A549 (cell line): Measurements from ENCODE around the gene TTC34. TPM values are rescaled to one million over a fixed set of nuclear protein-coding genes. Genes with fewer than 3 reads are reported as not detected.

ENCODE experiments used
- ATAC-seq, 2 experiments: fragments of 200-7000 bp in 1 of 2; fragments of >200 bp in 1 of 2; cut with Nextera tagmentation in 1 of 2; cut with Tn5 transposase in 1 of 2; 3 replicates each; pipeline versions ENCODE4 v1.8.0 to v1.9.1; 2018 to 2020; ENCODE audit warnings: mild to moderate bottlenecking in 1 of 2, moderate library complexity in 1 of 2
- CTCF ChIA-PET: fragments of 300-600 bp; sonication (Branson Sonifier 250); formaldehyde crosslinking; extraction: SDS; loops from one replicate; lab custom pipeline; 2021; ENCODE audit warnings: antibody characterized with exemption, inconsistent platforms; lab: Yijun Ruan, JAX
- POLR2A ChIA-PET: fragments of 350-600 bp; formaldehyde crosslinking; extraction: SDS; loops from one replicate; lab custom pipeline; 2021; ENCODE audit warnings: antibody characterized with exemption, inconsistent platforms; lab: Yijun Ruan, JAX
- DNase-seq, 2 experiments: peaks; one replicate each; pipeline versions ENCODE4 v3.0.0 to v3.0.0-alpha.2; 2011 to 2016; ENCODE audit warnings: low read depth in 1 of 2, low spot score in 1 of 2
- FAIRE-seq: peaks from 2 replicates; lab custom pipeline; 2011; peaks lifted over from hg19 to GRCh38; lab: Jason Lieb, UNC
- H3K27ac ChIP-seq, 2 experiments: fragments of >200 bp; sonication (Bioruptor Twin); formaldehyde crosslinking; 3 replicates each; pipeline ENCODE4 v1.5.1; 2016 to 2017
- H3K4me1 ChIP-seq: fragments of >200 bp; sonication (Bioruptor Twin); formaldehyde crosslinking; 3 replicates; pipeline ENCODE4 v1.6.1; 2016
- H3K4me2 ChIP-seq: fragments of >200 bp; sonication (Bioruptor Twin); formaldehyde crosslinking; 3 replicates; pipeline ENCODE4 v1.6.1; 2016
- H3K4me3 ChIP-seq: fragments of >200 bp; sonication (Bioruptor Twin); formaldehyde crosslinking; 3 replicates; pipeline ENCODE4 v1.5.1; 2016
- H3K9me3 ChIP-seq: fragments of >200 bp; sonication (Bioruptor Twin); formaldehyde crosslinking; 3 replicates; pipeline ENCODE4 v1.6.1; 2016
- CEBPB ChIP-seq, 2 experiments: fragments of >200 bp in 1 of 2; sonication (Bioruptor Twin) in 1 of 2; formaldehyde crosslinking in 1 of 2; IDR thresholded peaks; 2 replicates each; pipeline ENCODE4 v1.6.1; 2012 to 2016
- CHD4 ChIP-seq: fragments of 200-600 bp; sonication (generic); IDR thresholded peaks from 2 replicates; pipeline ENCODE4 v1.6.1; 2016; ENCODE audit warnings: antibody characterized with exemption, mild to moderate bottlenecking, borderline replicate concordance
- EHMT2 ChIP-seq: fragments of 200-600 bp; sonication (generic); IDR thresholded peaks from 2 replicates; pipeline ENCODE4 v1.6.1; 2016; ENCODE audit warnings: antibody characterized with exemption, low read depth, mild to moderate bottlenecking, moderate library complexity
- FOSB ChIP-seq: fragments of 250-450 bp; sonication (Bioruptor Pico); IDR thresholded peaks from 2 replicates; pipeline ENCODE4 v1.5.0; 2020; ENCODE audit warnings: mild to moderate bottlenecking, moderate library complexity
- FOXS1 ChIP-seq: fragments of 250-450 bp; sonication (Bioruptor Pico); IDR thresholded peaks from 2 replicates; pipeline ENCODE4 v1.5.0; 2020; ENCODE audit warnings: mild to moderate bottlenecking, moderate library complexity
- GATA3 ChIP-seq: IDR thresholded peaks from 2 replicates; pipeline ENCODE4 v1.6.1; 2012; ENCODE audit warnings: borderline replicate concordance
- HDAC2 ChIP-seq: fragments of 200-600 bp; sonication (generic); IDR thresholded peaks from 2 replicates; pipeline ENCODE4 v1.6.1; 2016
- HOXA7 ChIP-seq: fragments of 250-450 bp; sonication (Bioruptor Pico); IDR thresholded peaks from 2 replicates; pipeline ENCODE4 v1.5.0; 2020; ENCODE audit warnings: mild to moderate bottlenecking, moderate library complexity
- HOXB13 ChIP-seq: fragments of 250-450 bp; sonication (Bioruptor Pico); IDR thresholded peaks from 2 replicates; pipeline ENCODE4 v1.5.0; 2020; ENCODE audit warnings: low read depth, mild to moderate bottlenecking, moderate library complexity
- HOXB5 ChIP-seq: fragments of 250-450 bp; sonication (Bioruptor Pico); IDR thresholded peaks from 2 replicates; pipeline ENCODE4 v1.5.0; 2020; ENCODE audit warnings: mild to moderate bottlenecking, moderate library complexity
- MAZ ChIP-seq: fragments of 150-350 bp; IDR thresholded peaks from 2 replicates; pipeline ENCODE4 v1.6.1; 2014; ENCODE audit warnings: antibody characterized with exemption, low read depth, low read length, borderline replicate concordance
- MYC ChIP-seq: IDR thresholded peaks from 2 replicates; pipeline ENCODE4 v1.6.1; 2012; ENCODE audit warnings: mild to moderate bottlenecking, inconsistent platforms, low read length, improper control_type of control experiment, borderline replicate concordance
- NPAS2 ChIP-seq: fragments of 250-450 bp; sonication (Bioruptor Pico); IDR thresholded peaks from 2 replicates; pipeline ENCODE4 v1.8.0; 2022; ENCODE audit warnings: mild to moderate bottlenecking, moderate library complexity, borderline replicate concordance
- PHF8 ChIP-seq: fragments of 200-600 bp; sonication (generic); IDR thresholded peaks from 2 replicates; pipeline ENCODE4 v1.6.1; 2016; ENCODE audit warnings: low read depth, mild to moderate bottlenecking, antibody characterized with exemption, moderate library complexity, borderline replicate concordance
- POLR2A ChIP-seq: IDR thresholded peaks from 2 replicates; pipeline ENCODE4 v1.6.1; 2012; ENCODE audit warnings: mild to moderate bottlenecking, low read length
- RARB ChIP-seq: fragments of 250-450 bp; sonication (Bioruptor Pico); IDR thresholded peaks from 2 replicates; pipeline ENCODE4 v1.8.0; 2021; ENCODE audit warnings: mild to moderate bottlenecking, moderate library complexity
- RFX5 ChIP-seq: fragments of 450-650 bp; IDR thresholded peaks from 2 replicates; pipeline ENCODE4 v1.7.1; 2014; ENCODE audit warnings: antibody characterized with exemption, mild to moderate bottlenecking, moderate library complexity
- SMC3 ChIP-seq: fragments of >200 bp; sonication (Bioruptor Twin); formaldehyde crosslinking; IDR thresholded peaks from 3 replicates; pipeline ENCODE4 v1.6.1; 2018; ENCODE audit warnings: inconsistent platforms
- TFCP2L1 ChIP-seq: fragments of 250-450 bp; sonication (Bioruptor Pico); IDR thresholded peaks from 2 replicates; pipeline ENCODE4 v1.5.0; 2021; ENCODE audit warnings: mild to moderate bottlenecking
- TP53 ChIP-seq: fragments of 250-450 bp; sonication (Bioruptor Pico); IDR thresholded peaks from 2 replicates; pipeline ENCODE4 v1.5.0; 2021; ENCODE audit warnings: mild to moderate bottlenecking, moderate library complexity
- ZC3H11A ChIP-seq: fragments of 450-650 bp; IDR thresholded peaks from 2 replicates; pipeline ENCODE4 v1.6.1; 2014; ENCODE audit warnings: antibody characterized with exemption, mild to moderate bottlenecking
- WGBS: methylation state at CpG from one replicate; pipeline ENCODE4 v1.1.6; 2017; ENCODE audit errors: missing lambda C conversion rate; 5-methylcytosine and 5-hydroxymethylcytosine counted together
- polyA plus RNA-seq, 4 experiments: library from polyadenylated mRNA; depleted of rRNA in 3 of 4; stranded (reverse); fragments of >200 nt; fragmentation: RNase III in 1 of 4; extraction: RNeasy Plus Mini Kit Qiagen cat#74134 plus additional on column Dnase treatment in 1 of 4; gene quantifications; 2 replicates in 3 of 4; 3 replicates in 1 of 4; pipeline ENCODE4 v1.2.3, GENCODE V29; 2011 to 2017
- TF ChIP-seq, protein P1 (sequence below): fragments of 250-450 bp; sonication (Bioruptor Pico); IDR thresholded peaks from 2 replicates; pipeline ENCODE4 v1.5.0; 2020; ENCODE audit warnings: low read depth, mild to moderate bottlenecking, moderate library complexity
- TF ChIP-seq, protein P2 (sequence below): fragments of 250-450 bp; sonication (Bioruptor Pico); IDR thresholded peaks from 2 replicates; pipeline ENCODE4 v1.5.0; 2021; ENCODE audit warnings: mild to moderate bottlenecking, moderate library complexity, borderline replicate concordance

The TTC34 gene
- polyA plus RNA-seq, 2 of the 4 experiments (the other 2 are of a cell fraction), result 0.04 to 0.05 TPM

DNA sequence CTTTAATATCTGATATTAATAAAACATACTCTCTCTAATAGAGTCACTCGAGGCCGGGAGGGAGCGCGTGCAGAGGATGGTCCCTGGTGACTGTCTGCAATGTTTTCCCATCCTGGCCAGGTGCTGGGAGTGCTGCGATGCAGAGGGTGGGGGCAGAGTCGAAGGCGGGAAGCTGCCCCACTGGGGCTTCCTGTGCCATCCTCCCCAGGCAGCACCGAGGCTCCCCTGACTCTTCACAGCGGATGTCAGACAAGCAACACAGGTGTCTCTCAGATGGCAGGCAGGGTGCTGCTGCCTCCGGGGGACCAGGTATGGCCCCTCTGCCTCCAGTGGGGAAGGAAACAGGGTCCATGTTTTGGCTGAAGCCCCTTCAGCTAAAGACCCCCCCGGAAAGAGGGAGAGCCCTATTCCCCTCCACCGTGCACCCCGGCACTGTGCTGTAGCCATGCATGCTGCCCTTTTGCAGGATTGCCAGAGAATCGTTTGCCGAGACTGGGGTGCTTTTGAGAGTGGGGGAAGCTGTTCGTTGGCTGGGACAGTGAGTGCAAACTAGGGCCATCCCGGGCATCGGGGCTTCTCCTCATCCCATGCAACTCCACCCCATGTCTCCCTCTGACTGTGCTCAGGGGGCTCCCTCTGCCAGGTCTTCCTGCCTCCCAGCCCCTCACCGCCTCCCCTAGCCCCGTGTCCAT lies 32.1 kb upstream of the TTC34 start:
- no peaks in the 10 kb centered on the region for H3K9me3 ChIP-seq
- FAIRE-seq, result no peak
- H3K4me2 ChIP-seq, result no peak overlapping the region
- WGBS, result 31% methylated on average over 13 of the region's 20 CpGs
- CTCF ChIA-PET, result interaction anchor here (1.1 kb wide), 1 partner anchor 18 kb away, joined by 3 read pairs; no protein-coding TSS in a partner anchor
- H3K4me1 ChIP-seq, result no peaks in the 10 kb centered on the region
- no peak for ATAC-seq
- H3K27ac ChIP-seq, result no peak overlapping the region
- no peak for TF ChIP-seq TFCP2L1 (CRISPR knock-in tag)
- TF ChIP-seq, protein P1, sequence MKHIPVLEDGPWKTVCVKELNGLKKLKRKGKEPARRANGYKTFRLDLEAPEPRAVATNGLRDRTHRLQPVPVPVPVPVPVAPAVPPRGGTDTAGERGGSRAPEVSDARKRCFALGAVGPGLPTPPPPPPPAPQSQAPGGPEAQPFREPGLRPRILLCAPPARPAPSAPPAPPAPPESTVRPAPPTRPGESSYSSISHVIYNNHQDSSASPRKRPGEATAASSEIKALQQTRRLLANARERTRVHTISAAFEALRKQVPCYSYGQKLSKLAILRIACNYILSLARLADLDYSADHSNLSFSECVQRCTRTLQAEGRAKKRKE (CRISPR knock-in tag), result no peak
- TF ChIP-seq, protein P2, sequence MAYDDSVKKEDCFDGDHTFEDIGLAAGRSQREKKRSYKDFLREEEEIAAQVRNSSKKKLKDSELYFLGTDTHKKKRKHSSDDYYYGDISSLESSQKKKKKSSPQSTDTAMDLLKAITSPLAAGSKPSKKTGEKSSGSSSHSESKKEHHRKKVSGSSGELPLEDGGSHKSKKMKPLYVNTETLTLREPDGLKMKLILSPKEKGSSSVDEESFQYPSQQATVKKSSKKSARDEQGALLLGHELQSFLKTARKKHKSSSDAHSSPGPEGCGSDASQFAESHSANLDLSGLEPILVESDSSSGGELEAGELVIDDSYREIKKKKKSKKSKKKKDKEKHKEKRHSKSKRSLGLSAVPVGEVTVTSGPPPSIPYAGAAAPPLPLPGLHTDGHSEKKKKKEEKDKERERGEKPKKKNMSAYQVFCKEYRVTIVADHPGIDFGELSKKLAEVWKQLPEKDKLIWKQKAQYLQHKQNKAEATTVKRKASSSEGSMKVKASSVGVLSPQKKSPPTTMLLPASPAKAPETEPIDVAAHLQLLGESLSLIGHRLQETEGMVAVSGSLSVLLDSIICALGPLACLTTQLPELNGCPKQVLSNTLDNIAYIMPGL (CRISPR knock-in tag), result no peak
- TF ChIP-seq EHMT2, result no peak
- TF ChIP-seq HDAC2, result no peak
- no peak for TF ChIP-seq HOXA7
- TF ChIP-seq FOSB, result no peak
- TF ChIP-seq CHD4, result no peak
- no peak for TF ChIP-seq RFX5
- no peak for TF ChIP-seq PHF8
- TF ChIP-seq HOXB13 (CRISPR knock-in tag), result no peak
- TF ChIP-seq POLR2A, result no peak
- no peak for TF ChIP-seq NPAS2 (CRISPR knock-in tag)
- TF ChIP-seq RARB (CRISPR knock-in tag), result no peak
- no peak for TF ChIP-seq TP53 (CRISPR knock-in tag)
- TF ChIP-seq CEBPB (IDR thresholded peaks at IDR 0.05), result no peak
- no peak for TF ChIP-seq GATA3
- no peak for TF ChIP-seq MYC
- TF ChIP-seq MAZ, result no peak
- TF ChIP-seq ZC3H11A, result no peak
- DNase-seq, result no peak
- POLR2A ChIA-PET, result no interaction called here
- no peak overlapping the region for H3K4me3 ChIP-seq

DNA sequence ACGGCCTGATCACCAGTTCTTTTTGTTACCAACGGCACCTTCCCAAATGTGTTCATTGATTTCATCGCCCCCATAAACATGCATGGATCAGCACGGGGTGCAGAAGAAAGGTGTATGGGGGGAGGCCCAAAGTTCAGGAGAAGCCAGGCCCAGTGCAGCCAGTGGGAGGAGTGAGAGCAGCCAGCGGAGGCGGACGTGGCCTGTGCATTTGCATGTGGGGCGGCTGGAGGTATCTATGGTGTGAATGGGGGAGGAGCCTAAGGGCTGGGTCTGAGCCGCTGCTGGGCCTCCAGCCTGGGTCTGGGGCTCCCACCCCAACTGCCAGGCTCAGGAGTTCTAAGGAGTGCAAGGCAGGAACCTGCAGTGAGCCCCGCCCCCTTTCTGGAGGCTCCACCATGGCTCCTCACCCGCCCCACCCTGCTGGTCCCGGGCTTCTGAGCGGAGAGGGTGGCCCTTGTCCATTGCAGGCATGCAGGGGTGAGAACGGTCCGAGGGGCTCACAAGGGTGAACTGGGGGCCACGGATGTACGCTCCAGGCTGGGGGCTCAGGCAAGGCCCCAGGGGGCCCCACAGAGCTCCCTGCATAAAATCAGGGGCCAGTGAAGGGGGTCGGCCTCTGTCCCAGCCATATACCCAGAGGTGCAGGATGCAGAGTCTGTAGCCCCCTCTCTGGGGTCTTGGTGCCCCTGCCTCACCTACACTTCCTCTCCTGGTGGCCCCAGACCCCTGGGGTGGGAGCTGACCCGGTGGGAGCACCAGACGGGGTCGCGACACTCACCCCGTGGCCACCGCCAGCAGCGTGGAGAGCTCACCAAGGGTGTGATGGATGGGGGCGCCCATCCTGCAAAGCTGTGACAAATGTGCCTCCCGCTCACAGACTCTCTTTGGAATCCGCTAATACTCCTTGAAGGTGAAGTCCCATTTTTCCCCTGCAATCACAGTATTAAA lies 31.3 kb upstream of the TTC34 start:
- FAIRE-seq (no peak), ATAC-seq (no peak), DNase-seq (no peak)
- no peak overlapping the region for H3K4me3 ChIP-seq
- CTCF ChIA-PET, result interaction anchor here (1.1 kb wide), 1 partner anchor 17 kb away, joined by 3 read pairs; no protein-coding TSS in a partner anchor
- no peak overlapping the region for H3K27ac ChIP-seq
- TF ChIP-seq SMC3 (no peak), HOXB5 (no peak), FOXS1 (CRISPR knock-in tag) (no peak)
- TF ChIP-seq, protein P2 (CRISPR knock-in tag), result no peak
- POLR2A ChIA-PET, result no interaction called here
- H3K4me2 ChIP-seq, result no peak overlapping the region
- H3K9me3 ChIP-seq, result no peaks in the 10 kb centered on the region
- no peaks in the 10 kb centered on the region for H3K4me1 ChIP-seq
- 46% methylated on average over 16 of the region's 28 CpGs for WGBS
